HCT116 (cell line): Measurements from ENCODE around the gene ACOX3. TPM values are rescaled to one million over a fixed set of nuclear protein-coding genes. Genes with fewer than 3 reads are reported as not detected.

Source experiments
- ATAC-seq: fragments of 200-7000 bp; cut with Tn5 transposase; 2 replicates; pipeline ENCODE4 v1.9.1; 2020; ENCODE audit warnings: mild to moderate bottlenecking, moderate library complexity
- BruUV-seq: library from RNA; stranded (reverse); fragments of 400-500 nt; replicated peaks from 2 replicates; lab custom pipeline; 2021; lab: Mats Ljungman, UMichigan
- CTCF ChIA-PET: fragments of 300-600 bp; sonication (Branson Sonifier 250); formaldehyde crosslinking; loops from one replicate; lab custom pipeline; 2021; ENCODE audit warnings: antibody characterized with exemption; lab: Charles Lee
- POLR2A ChIA-PET: fragments of 300-600, 350-600 bp; sonication (Branson Sonifier 250); formaldehyde crosslinking; loops from one replicate; lab custom pipeline; 2021; ENCODE audit warnings: antibody characterized with exemption; lab: Charles Lee
- RAD21 ChIA-PET, 2 experiments: fragments of 300-600 bp; sonication (Branson Sonifier 250); formaldehyde crosslinking; loops; one replicate each; lab custom pipeline; 2023; ENCODE audit warnings: low total read pairs in 2 of 2; ENCODE audit not compliant: uncharacterized antibody in 2 of 2, unreplicated experiment in 2 of 2, low non-redundant PET in 1 of 2; lab: Charles Lee
- DNase-seq: peaks from one replicate; pipeline ENCODE4 v3.0.0-alpha.2; 2010; ENCODE audit warnings: low read depth, low spot score
- H2AFZ ChIP-seq: fragments of 200-600 bp; shearing (Covaris generic), sonication (generic); 2 replicates; pipeline ENCODE4 v1.6.1; 2017; ENCODE audit warnings: low read depth, mixed run types, mixed read lengths, antibody characterized with exemption, low read length; ENCODE audit not compliant: poor library complexity, severe bottlenecking
- H3K27ac ChIP-seq: 2 replicates; pipeline ENCODE4 v1.5.1; 2012; ENCODE audit warnings: low read depth, low read length
- H3K27me3 ChIP-seq: fragments of 200-600 bp; sonication (generic); 2 replicates; pipeline ENCODE4 v1.6.1; 2016; ENCODE audit warnings: mixed run types, low read length, mixed read lengths; ENCODE audit not compliant: insufficient read depth
- H3K36me3 ChIP-seq, 2 experiments: fragments of 200-500 bp in 1 of 2; fragments of 200-600 bp in 1 of 2; sonication (Bioruptor generic) in 1 of 2; sonication (generic) in 1 of 2; 2 replicates each; pipeline versions ENCODE4 v1.5.1 to v1.6.1; 2014 to 2016; ENCODE audit warnings: low read length in 2 of 2, inconsistent platforms in 1 of 2, mixed read lengths in 1 of 2, mixed run types in 1 of 2; ENCODE audit not compliant: insufficient read depth in 2 of 2, control insufficient read depth in 1 of 2
- H3K4me1 ChIP-seq, 2 experiments: fragments of 200-600 bp in 1 of 2; sonication (generic) in 1 of 2; 2 replicates each; pipeline versions ENCODE4 v1.5.1 to v1.6.1; 2012 to 2017; ENCODE audit warnings: low read length in 2 of 2, inconsistent platforms in 1 of 2, mild to moderate bottlenecking in 1 of 2, mixed read lengths in 1 of 2, mixed run types in 1 of 2, moderate library complexity in 1 of 2; ENCODE audit not compliant: insufficient read depth in 2 of 2, control insufficient read depth in 1 of 2
- H3K4me2 ChIP-seq: fragments of 200-600 bp; sonication (generic); 2 replicates; pipeline ENCODE4 v1.6.1; 2017; ENCODE audit warnings: mixed run types, low read length, mixed read lengths
- H3K4me3 ChIP-seq, 2 experiments: fragments of 200-600 bp in 1 of 2; sonication (generic) in 1 of 2; replicated peaks in 1 of 2; 2 replicates each; pipeline ENCODE4 v1.5.1; 2011 to 2016; ENCODE audit warnings: low read length in 2 of 2, control low read depth in 1 of 2, low read depth in 1 of 2, mild to moderate bottlenecking in 1 of 2, mixed read lengths in 1 of 2, mixed run types in 1 of 2
- H3K79me2 ChIP-seq: fragments of 200-600 bp; sonication (generic); 2 replicates; pipeline ENCODE4 v1.6.1; 2017; ENCODE audit warnings: mild to moderate bottlenecking, mixed run types, low read length, moderate library complexity, mixed read lengths; ENCODE audit not compliant: insufficient read depth
- H3K9ac ChIP-seq: fragments of 200-600 bp; sonication (generic); 2 replicates; pipeline ENCODE4 v1.6.1; 2016; ENCODE audit warnings: low read length, mixed read lengths
- H3K9me2 ChIP-seq: fragments of 200-600 bp; sonication (generic), shearing (Covaris generic); 2 replicates; pipeline ENCODE4 v1.6.1; 2017; ENCODE audit warnings: mixed run types, mild to moderate bottlenecking, moderate library complexity; ENCODE audit not compliant: insufficient read depth
- H3K9me3 ChIP-seq, 2 experiments: fragments of 200-500 bp in 1 of 2; fragments of 200-600 bp in 1 of 2; sonication (Bioruptor generic) in 1 of 2; sonication (generic) in 1 of 2; 2 replicates each; pipeline ENCODE4 v1.6.1; 2014 to 2017; ENCODE audit warnings: low read length in 2 of 2, mixed read lengths in 2 of 2, inconsistent platforms in 1 of 2, low read depth in 1 of 2, mild to moderate bottlenecking in 1 of 2, mixed run types in 1 of 2, moderate library complexity in 1 of 2; ENCODE audit not compliant: control insufficient read depth in 1 of 2, insufficient read depth in 1 of 2
- H4K20me1 ChIP-seq: fragments of 200-600 bp; sonication (generic), shearing (Covaris generic); 2 replicates; pipeline ENCODE4 v1.6.1; 2017; ENCODE audit warnings: mixed run types, mild to moderate bottlenecking, moderate library complexity; ENCODE audit not compliant: insufficient read depth
- ATF3 ChIP-seq: IDR thresholded peaks from 2 replicates; pipeline ENCODE4 v1.6.1; 2012
- CBX3 ChIP-seq: IDR thresholded peaks from 2 replicates; pipeline ENCODE4 v1.6.1; 2012; ENCODE audit warnings: low read depth
- CEBPB ChIP-seq: IDR thresholded peaks from 2 replicates; pipeline ENCODE4 v1.6.1; 2012; ENCODE audit warnings: low read depth
- CTCF ChIP-seq, 3 experiments: fragments of 200-600 bp in 1 of 3; sonication (generic) in 1 of 3; IDR thresholded peaks in 2 of 3; conservative IDR thresholded peaks in 1 of 3; 2 replicates each; pipeline ENCODE4 v1.5.1; 2012 to 2017; ENCODE audit warnings: low read depth in 2 of 3, low read length in 2 of 3, antibody characterized with exemption in 1 of 3, borderline replicate concordance in 1 of 3, control low read depth in 1 of 3, mild to moderate bottlenecking in 1 of 3, mixed read lengths in 1 of 3, mixed run types in 1 of 3, moderate library complexity in 1 of 3; ENCODE audit not compliant: insufficient read depth in 1 of 3
- EZH2phosphoT487 ChIP-seq: fragments of 200-600 bp; IDR thresholded peaks from 2 replicates; pipeline ENCODE4 v1.6.1; 2018; ENCODE audit warnings: antibody characterized with exemption, borderline replicate concordance
- JUND ChIP-seq: IDR thresholded peaks from 2 replicates; pipeline ENCODE4 v1.6.1; 2012
- RAD21 ChIP-seq: IDR thresholded peaks from 2 replicates; pipeline ENCODE4 v1.6.1; 2012; ENCODE audit warnings: low read depth, mild to moderate bottlenecking
- REST ChIP-seq: IDR thresholded peaks from 2 replicates; pipeline ENCODE4 v1.6.1; 2012; ENCODE audit warnings: low read depth
- SIN3A ChIP-seq: IDR thresholded peaks from 2 replicates; pipeline ENCODE4 v1.6.1; 2012; ENCODE audit warnings: low read depth
- SRF ChIP-seq: IDR thresholded peaks from 2 replicates; pipeline ENCODE4 v1.6.1; 2012; ENCODE audit warnings: low read depth
- TCF7L2 ChIP-seq: IDR thresholded peaks from 2 replicates; pipeline ENCODE4 v1.7.0; 2011; ENCODE audit warnings: borderline replicate concordance, inconsistent platforms; ENCODE audit not compliant: insufficient read depth, insufficient read length; ENCODE audit errors: extremely low read depth
- YY1 ChIP-seq: IDR thresholded peaks from 2 replicates; pipeline ENCODE4 v1.6.1; 2011; ENCODE audit warnings: low read length, low read depth, moderate library complexity, mild to moderate bottlenecking; ENCODE audit not compliant: insufficient replicate concordance; ENCODE audit errors: extremely low read depth
- ZFX ChIP-seq: fragments of 450-650 bp; IDR thresholded peaks from 2 replicates; pipeline ENCODE4 v1.6.1; 2017
- ZNF274 ChIP-seq: fragments of 200-500 bp; sonication (Bioruptor generic); IDR thresholded peaks from 2 replicates; pipeline ENCODE4 v1.6.1; 2014; ENCODE audit warnings: mild to moderate bottlenecking, low read depth, low read length, inconsistent platforms
- intact Hi-C: fragments of 100-400 bp; cut with micrococcal nuclease; formaldehyde crosslinking; loops from 2 replicates; pipeline ENCODE4 v1.10.0; 2022
- total RNA-seq: library from RNA; stranded (reverse); gene quantifications from one replicate; pipeline ENCODE4 v1.2.1, GENCODE V29; 2021; ENCODE audit not compliant: unreplicated experiment

ACOX3 gene
- total RNA-seq, 1 experiment from 2014 or later, result 16.9 TPM

- Histone ChIP-seq H3K9me3 (no peaks in the 10 kb centered on the region), H3K4me3 (peak overlapping the region; percentile 78 to 81), H3K4me1 (peaks cover 5 to 16% of the 10 kb centered on the region in 2 experiments; a peak in 2 of 4 replicates), H3K9ac (peak overlapping the region; percentile 78), H3K9me2 (no peaks in the 10 kb centered on the region), H3K27me3 (no peaks in the 10 kb centered on the region), H4K20me1 (no peaks in the 10 kb centered on the region), H2AFZ (no peak overlapping the region), H3K36me3 (no peaks in the 10 kb centered on the region), H3K79me2 (no peaks in the 10 kb centered on the region), H3K4me2 (peak overlapping the region; percentile 95), H3K27ac (no peak overlapping the region; the same call in 1 of the 2 replicates)
- peak; percentile 33 for ATAC-seq
- RAD21 ChIA-PET, result no interaction called here
- BruUV-seq, result no TSS peak
- CTCF ChIA-PET, result interaction anchor here (1.2 to 1.6 kb wide), 3 partner anchors 17 to 119 kb away, joined by 4 to 10 read pairs (median 5); no protein-coding TSS in a partner anchor
- peak; percentile 60; the same call in 1 of the 2 replicates for TF ChIP-seq SRF
- TF ChIP-seq ZNF274, result no peak
- no peak for TF ChIP-seq REST
- POLR2A ChIA-PET, result interaction anchor here (0.7 to 0.8 kb wide), 2 partner anchors 8 to 13 kb away, joined by 3 read pairs; partner anchors contain the start of genes ACOX3 and TRMT44
- intact Hi-C loops, result loop anchor here (1.0 kb wide), 1 partner anchor 12 kb away; the partner anchor contains the start of genes ACOX3 and TRMT44
- DNase-seq, result no peak
These were observed 12.7 kb downstream of the ACOX3 start for GRCh38 chr4:8427761-8428287.

- CTCF ChIA-PET, result interaction anchor here (1.2 kb wide), 1 partner anchor 17 kb away, joined by 4 read pairs; no protein-coding TSS in a partner anchor
- peak overlapping the region; percentile 78 for H3K9ac ChIP-seq
- TF ChIP-seq SIN3A, result no peak
- no peak for TF ChIP-seq JUND
- no peak for TF ChIP-seq CEBPB
- TF ChIP-seq CTCF (IDR thresholded peaks at IDR 0.05 in 2 of 3, conservative IDR thresholded peaks at IDR 0.05 in 1 of 3; ENCODE audit: borderline replicate concordance in 1 of 3, insufficient read depth in 1 of 3, low read depth in 2 of 3, low read length in 2 of 3), result no peak
- TF ChIP-seq EZH2phosphoT487, result no peak
- TF ChIP-seq CBX3, result no peak
- no peak for TF ChIP-seq ATF3
- no peak for TF ChIP-seq TCF7L2
- no peak for TF ChIP-seq ZNF274
- no peak for TF ChIP-seq RAD21
- no peak for TF ChIP-seq YY1
- no peak for TF ChIP-seq ZFX
These were observed 13.3 kb downstream of the ACOX3 start for GRCh38 chr4:8427262-8427661.

More at GRCh38 chr4:8427262-8427661, 13.3 kb downstream of the ACOX3 start:
- H2AFZ ChIP-seq, result no peak overlapping the region
- no peaks in the 10 kb centered on the region for H4K20me1 ChIP-seq
- ChIA-PET RAD21 (no interaction called here), POLR2A (no interaction called here)
- no TSS peak for BruUV-seq
- no peak for DNase-seq
- H3K27me3 ChIP-seq, result no peaks in the 10 kb centered on the region
- peak overlapping the region; percentile 95 for H3K4me2 ChIP-seq
- H3K27ac ChIP-seq, result no peak overlapping the region
- peaks cover 5 to 16% of the 10 kb centered on the region in 2 experiments; a peak in 2 of 4 replicates for H3K4me1 ChIP-seq
- H3K36me3 ChIP-seq, result no peaks in the 10 kb centered on the region
- intact Hi-C loops, result no loop called here
- no peaks in the 10 kb centered on the region for H3K9me3 ChIP-seq
- H3K4me3 ChIP-seq, result peak overlapping the region; percentile 78 to 81
- no peak for ATAC-seq
- no peaks in the 10 kb centered on the region for H3K9me2 ChIP-seq
- no peaks in the 10 kb centered on the region for H3K79me2 ChIP-seq
